PC-3 (cell line): Measurements from ENCODE around the gene KCNT1. TPM values are rescaled to one million over a fixed set of nuclear protein-coding genes. Genes with fewer than 3 reads are reported as not detected.

Experiments used
- ATAC-seq: fragments of 200-7000 bp; cut with Tn5 transposase; 2 replicates; pipeline ENCODE4 v1.9.1; 2020; ENCODE audit warnings: mild to moderate bottlenecking, moderate library complexity
- BruUV-seq: library from RNA; stranded (reverse); fragments of 400-500 nt; replicated peaks from 2 replicates; lab custom pipeline; 2021; lab: Mats Ljungman, UMichigan
- CTCF ChIA-PET: fragments of 300-600 bp; sonication (Branson Sonifier 250); formaldehyde crosslinking; loops from one replicate; lab custom pipeline; 2022; ENCODE audit warnings: antibody characterized with exemption; lab: Charles Lee
- POLR2A ChIA-PET: fragments of 300-600 bp; sonication (Branson Sonifier 250); formaldehyde crosslinking; loops from one replicate; lab custom pipeline; 2022; ENCODE audit warnings: antibody characterized with exemption; ENCODE audit not compliant: unreplicated experiment; lab: Charles Lee
- DNase-seq: peaks from one replicate; pipeline ENCODE4 v3.0.0-alpha.2; 2015
- H2AFZ ChIP-seq: fragments of 300-600 bp; sonication (generic); 2 replicates; pipeline ENCODE4 v1.6.0; 2016; ENCODE audit warnings: antibody characterized with exemption, low read length
- H3F3A ChIP-seq: fragments of 300-600 bp; sonication (generic); one replicate; pipeline ENCODE4 v1.6.0; 2017; ENCODE audit warnings: antibody characterized with exemption, low read length, control low read depth, mild to moderate bottlenecking; ENCODE audit not compliant: unreplicated experiment
- H3K27ac ChIP-seq: fragments of 300-600 bp; sonication (generic); 2 replicates; pipeline ENCODE4 v1.5.1; 2016; ENCODE audit warnings: mild to moderate bottlenecking, low read length
- H3K27me3 ChIP-seq: fragments of 300-600 bp; sonication (generic); 2 replicates; pipeline ENCODE4 v1.6.1; 2016; ENCODE audit warnings: low read length, mixed read lengths
- H3K36me3 ChIP-seq: fragments of 300-600 bp; sonication (generic); 2 replicates; pipeline ENCODE4 v1.6.1; 2016; ENCODE audit warnings: low read depth, mixed run types, low read length, mixed read lengths
- H3K4me1 ChIP-seq: fragments of 300-600 bp; sonication (generic); 2 replicates; pipeline ENCODE4 v1.5.1; 2016; ENCODE audit warnings: low read length; ENCODE audit not compliant: insufficient read depth
- H3K4me2 ChIP-seq: fragments of 300-600 bp; sonication (generic); 2 replicates; pipeline ENCODE4 v1.6.0; 2016; ENCODE audit warnings: low read length
- H3K4me3 ChIP-seq: fragments of 300-600 bp; sonication (generic); 2 replicates; pipeline ENCODE4 v1.5.1; 2016; ENCODE audit warnings: mild to moderate bottlenecking, low read length, mixed read lengths
- H3K79me2 ChIP-seq: fragments of 300-600 bp; sonication (generic); 2 replicates; pipeline ENCODE4 v1.6.1; 2017; ENCODE audit warnings: low read length, mixed read lengths
- H3K9ac ChIP-seq: fragments of 300-600 bp; sonication (generic); 2 replicates; pipeline ENCODE4 v1.6.0; 2016; ENCODE audit warnings: mild to moderate bottlenecking, low read length
- H3K9me2 ChIP-seq: fragments of 300-600 bp; sonication (generic); replicated peaks from 2 replicates; pipeline ENCODE4 v1.6.1; 2016; ENCODE audit warnings: mixed run types, low read length, mixed read lengths
- H3K9me3 ChIP-seq: fragments of 300-600 bp; sonication (generic); 2 replicates; pipeline ENCODE4 v1.6.1; 2016; ENCODE audit warnings: low read length, mixed read lengths
- H4K20me1 ChIP-seq: fragments of 300-600 bp; sonication (generic); 2 replicates; pipeline ENCODE4 v1.6.1; 2016; ENCODE audit warnings: low read length, mixed read lengths
- CTCF ChIP-seq: fragments of 300-600 bp; sonication (generic); conservative IDR thresholded peaks from 2 replicates; pipeline ENCODE4 v1.5.1; 2017; ENCODE audit warnings: antibody characterized with exemption, low read depth, mild to moderate bottlenecking, low read length
- EZH2 ChIP-seq: fragments of 300-600 bp; sonication (generic); IDR thresholded peaks from one replicate; pipeline ENCODE4 v1.6.1; 2017; ENCODE audit warnings: antibody characterized with exemption, mild to moderate bottlenecking, low read length; ENCODE audit not compliant: unreplicated experiment
- EZH2phosphoT487 ChIP-seq: fragments of 300-600 bp; sonication (generic); IDR thresholded peaks from 2 replicates; pipeline ENCODE4 v1.6.1; 2018; ENCODE audit warnings: mild to moderate bottlenecking, antibody characterized with exemption, low read length, borderline replicate concordance
- intact Hi-C: fragments of 100-400 bp; cut with micrococcal nuclease; formaldehyde crosslinking; loops from 2 replicates; pipeline ENCODE4 v1.9.0; 2023
- total RNA-seq: library from RNA; depleted of rRNA; stranded (reverse); fragments of >200 nt; gene quantifications from 2 replicates; pipeline ENCODE4 v1.2.3, GENCODE V29; 2014

KCNT1 gene
- total RNA-seq, 1 experiment from 2014 or later: not detected

- Histone ChIP-seq H3F3A (no peaks in the 10 kb centered on the region), H3K79me2 (no peaks in the 10 kb centered on the region), H3K9ac (no peak overlapping the region), H2AFZ (no peak overlapping the region), H3K9me3 (no peaks in the 10 kb centered on the region), H3K4me2 (no peak overlapping the region), H3K36me3 (no peaks in the 10 kb centered on the region), H3K27ac (no peak overlapping the region), H3K4me3 (no peak overlapping the region), H3K27me3 (peaks cover 11% of the 10 kb centered on the region), H3K4me1 (no peaks in the 10 kb centered on the region), H4K20me1 (no peaks in the 10 kb centered on the region), H3K9me2 (no peaks in the 10 kb centered on the region)
- no TSS peak for BruUV-seq
- TF ChIP-seq CTCF (no peak), EZH2 (no peak), EZH2phosphoT487 (no peak)
- ATAC-seq (no peak), DNase-seq (no peak)
- ChIA-PET POLR2A (no interaction called here), CTCF (no interaction called here)
- intact Hi-C loops: no loop called here
These were observed 27.0 kb upstream of the KCNT1 start for GRCh38 chr9:135674977-135675376.

- CTCF ChIA-PET: no interaction called here
- POLR2A ChIA-PET: no interaction called here
- TF ChIP-seq CTCF: no peak
- no peak for TF ChIP-seq EZH2
- no peak for TF ChIP-seq EZH2phosphoT487
- Histone ChIP-seq H2AFZ (no peak overlapping the region), H3K4me3 (no peak overlapping the region), H3K27me3 (peaks cover 11% of the 10 kb centered on the region), H3K4me1 (no peaks in the 10 kb centered on the region), H3K4me2 (no peak overlapping the region), H3F3A (no peaks in the 10 kb centered on the region), H4K20me1 (no peaks in the 10 kb centered on the region), H3K79me2 (no peaks in the 10 kb centered on the region), H3K9me3 (no peaks in the 10 kb centered on the region), H3K9ac (no peak overlapping the region), H3K36me3 (no peaks in the 10 kb centered on the region), H3K9me2 (no peaks in the 10 kb centered on the region), H3K27ac (no peak overlapping the region)
- no TSS peak for BruUV-seq
- DNase-seq (no peak), ATAC-seq (no peak)
- intact Hi-C loops: no loop called here
These were observed 25.1 kb upstream of the KCNT1 start for GRCh38 chr9:135676891-135677290.

GRCh38 chr9:135677641-135678168, 24.3 kb upstream of the KCNT1 start:
- no peak overlapping the region for H3K9ac ChIP-seq
- H3K27ac ChIP-seq: no peak overlapping the region
- no peaks in the 10 kb centered on the region for H3K9me2 ChIP-seq
- no peak overlapping the region for H3K4me3 ChIP-seq
- H4K20me1 ChIP-seq: no peaks in the 10 kb centered on the region
- no peaks in the 10 kb centered on the region for H3F3A ChIP-seq
- intact Hi-C loops: no loop called here
- peaks cover 11% of the 10 kb centered on the region for H3K27me3 ChIP-seq
- no TSS peak for BruUV-seq
- no peaks in the 10 kb centered on the region for H3K9me3 ChIP-seq
- ChIA-PET POLR2A (no interaction called here), CTCF (no interaction called here)
- DNase-seq: no peak
- H3K79me2 ChIP-seq: no peaks in the 10 kb centered on the region
- no peak for TF ChIP-seq EZH2phosphoT487
- TF ChIP-seq CTCF: no peak
- no peak for TF ChIP-seq EZH2
- H3K4me2 ChIP-seq: no peak overlapping the region
- H3K36me3 ChIP-seq: no peaks in the 10 kb centered on the region
- H3K4me1 ChIP-seq: no peaks in the 10 kb centered on the region
- no peak overlapping the region for H2AFZ ChIP-seq
- ATAC-seq: no peak
